NCI-H526 (cell line): ENCODE measurements around the gene SLC2A4RG.
"Not testable (repeated sequence)": the region's sequence is repeated elsewhere in the genome, so short reads cannot be mapped to it uniquely, and the experiment has no call there.

Experiments used
- DNase-seq, 2 experiments: peaks; one replicate each; lab custom pipeline; 2025; lab: John Stamatoyannopoulos, UW

SLC2A4RG gene

GRCh38 chr20:63775096-63775978, 35.8 kb downstream of the SLC2A4RG start:
- peak; percentile 32 to 82 for DNase-seq

DNA sequence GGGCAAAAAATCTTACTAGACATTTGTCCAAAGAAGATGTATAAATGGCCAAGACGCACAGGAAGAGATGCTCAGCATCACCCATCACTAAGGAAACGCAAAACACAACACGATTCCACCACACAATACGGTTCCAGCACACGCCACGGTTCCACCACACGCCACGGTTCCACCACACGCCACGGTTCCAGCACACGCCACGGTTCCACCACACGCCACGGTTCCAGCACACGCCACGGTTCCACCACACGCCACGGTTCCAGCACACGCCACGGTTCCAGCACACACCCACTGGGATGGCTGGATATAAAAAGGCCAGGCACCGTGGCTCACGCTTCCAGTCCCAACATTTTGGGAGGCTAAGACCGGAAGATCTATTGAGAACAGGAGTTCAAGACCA, 37.3 kb downstream of the SLC2A4RG start:
- DNase-seq: not testable (repeated sequence)

DNA sequence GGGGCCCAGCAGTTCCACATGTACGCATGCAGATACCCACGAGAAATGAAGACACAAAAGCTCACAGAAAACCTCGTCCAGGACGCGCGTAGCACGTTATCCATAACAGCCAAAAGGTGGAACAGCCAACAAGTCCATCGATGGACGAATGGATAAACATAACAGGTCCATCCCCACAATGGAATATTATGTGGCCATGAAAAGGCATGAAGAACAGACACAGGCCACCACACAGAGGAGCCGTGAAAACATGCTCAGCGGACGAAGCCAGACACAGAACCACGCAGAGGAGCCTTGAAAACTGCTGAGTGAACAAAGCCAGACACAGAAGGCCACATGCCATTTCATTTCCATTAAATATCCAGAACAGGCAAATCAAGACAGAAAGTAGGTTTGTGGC, 38.0 kb downstream of the SLC2A4RG start:
- DNase-seq: no peak

DNA sequence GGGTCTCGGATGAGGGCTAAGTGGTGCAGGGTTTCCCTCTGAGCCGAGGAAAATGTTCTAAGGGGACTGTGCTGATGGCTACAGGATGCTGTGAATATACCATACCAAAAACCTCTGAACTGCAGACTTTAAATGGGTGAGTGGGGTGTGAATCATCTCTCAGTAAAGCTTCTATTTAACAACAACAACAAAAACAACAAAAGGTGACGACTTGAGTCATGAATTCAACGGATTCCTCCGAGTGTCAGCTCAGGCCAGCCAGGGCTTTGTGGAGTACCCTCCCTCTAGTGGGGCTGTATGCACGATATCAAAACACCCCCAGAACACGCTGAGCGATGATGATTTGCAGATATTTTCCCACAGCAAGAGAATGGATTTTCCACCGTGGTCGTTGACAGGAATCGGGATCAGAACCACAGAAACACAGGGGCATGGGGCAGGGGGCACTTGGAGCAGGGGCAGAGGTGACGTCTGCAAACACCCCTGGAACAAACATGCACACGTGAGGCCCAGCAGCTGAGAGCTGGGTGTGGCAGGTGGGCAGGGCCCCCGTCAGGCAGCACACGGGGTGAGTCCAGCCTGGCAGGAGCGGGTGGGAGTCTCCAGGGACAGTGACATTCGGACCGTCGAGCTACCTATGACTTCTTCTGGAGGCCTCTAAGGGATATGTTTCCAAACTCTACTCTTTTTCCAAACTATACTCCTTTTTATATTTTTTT, 38.6 kb downstream of the SLC2A4RG start:
- no peak for DNase-seq

- DNase-seq: no peak
Measured at GRCh38 chr20:63778857-63779256, 39.3 kb downstream of the SLC2A4RG start.

GRCh38 chr20:63781181-63781580, 41.6 kb downstream of the SLC2A4RG start:
- no peak for DNase-seq

GRCh38 chr20:63782051-63782471, 42.5 kb downstream of the SLC2A4RG start:
- DNase-seq: peak in 1 of 2 experiments; percentile 35

- DNase-seq: no peak
Measured at GRCh38 chr20:63782521-63782971, 43.0 kb downstream of the SLC2A4RG start.

DNA sequence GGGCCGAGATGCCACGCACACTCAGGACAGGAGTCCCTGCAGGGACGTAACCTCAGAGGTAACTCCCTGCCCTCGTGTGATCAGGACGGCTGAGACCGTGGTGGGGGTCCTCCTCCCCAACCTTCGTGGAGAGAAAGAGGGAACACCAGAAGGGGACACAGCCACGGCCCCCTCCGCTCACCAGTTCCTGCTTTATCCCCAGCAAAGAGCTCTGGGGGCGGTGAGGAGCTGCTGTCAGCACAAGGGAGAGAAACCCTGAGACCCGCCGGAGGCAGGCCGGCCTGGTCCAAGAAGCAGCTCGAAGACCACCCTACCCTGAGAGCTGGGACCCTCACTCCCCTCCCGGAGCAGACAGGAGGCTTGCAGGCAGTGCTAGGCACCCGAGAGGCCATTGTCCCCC, 44.4 kb downstream of the SLC2A4RG start:
- DNase-seq: no peak

DNA sequence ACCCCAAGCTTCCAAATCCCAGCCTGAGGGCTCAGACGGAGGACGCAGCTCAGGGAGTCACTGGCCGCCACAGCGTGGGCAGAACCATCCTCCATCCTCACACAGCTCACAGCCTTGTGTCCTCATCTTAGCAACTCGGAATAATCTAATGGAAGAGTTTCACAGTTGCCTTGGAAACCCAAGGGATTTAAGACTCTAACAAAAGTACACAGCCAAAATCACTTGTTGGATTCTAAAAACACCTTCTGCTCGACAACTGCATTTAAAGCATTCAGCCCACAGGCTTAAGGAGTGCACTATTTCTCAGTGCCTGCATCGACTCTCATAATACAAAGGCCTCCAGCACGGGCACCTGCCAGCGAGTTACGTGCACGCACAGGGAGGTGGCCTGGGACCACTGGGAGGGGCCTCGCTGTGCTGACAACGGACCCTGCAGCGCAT, 46.1 kb downstream of the SLC2A4RG start:
- no peak for DNase-seq

- DNase-seq: no peak
Measured at GRCh38 chr20:63787302-63787701, 47.7 kb downstream of the SLC2A4RG start.

DNA sequence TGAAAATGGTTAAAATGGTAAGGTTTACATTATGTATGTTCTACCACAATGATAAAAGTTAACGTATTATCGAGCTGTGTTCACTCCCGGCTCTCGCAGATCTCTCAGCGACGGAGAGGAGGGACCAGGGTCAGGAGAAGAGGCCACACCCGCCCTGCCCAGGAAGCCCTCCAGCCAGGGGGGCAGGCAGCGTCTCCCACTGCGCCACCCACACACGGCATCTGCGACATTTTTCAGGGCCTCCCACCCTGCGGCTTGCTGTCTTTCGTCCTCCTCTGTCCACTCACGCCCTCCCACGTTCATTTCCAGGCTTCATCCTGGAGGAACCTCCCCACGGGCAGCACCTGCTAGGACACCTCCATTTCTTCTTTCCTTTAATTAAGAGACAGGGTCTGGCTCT, 48.2 kb downstream of the SLC2A4RG start:
- no peak for DNase-seq

DNA sequence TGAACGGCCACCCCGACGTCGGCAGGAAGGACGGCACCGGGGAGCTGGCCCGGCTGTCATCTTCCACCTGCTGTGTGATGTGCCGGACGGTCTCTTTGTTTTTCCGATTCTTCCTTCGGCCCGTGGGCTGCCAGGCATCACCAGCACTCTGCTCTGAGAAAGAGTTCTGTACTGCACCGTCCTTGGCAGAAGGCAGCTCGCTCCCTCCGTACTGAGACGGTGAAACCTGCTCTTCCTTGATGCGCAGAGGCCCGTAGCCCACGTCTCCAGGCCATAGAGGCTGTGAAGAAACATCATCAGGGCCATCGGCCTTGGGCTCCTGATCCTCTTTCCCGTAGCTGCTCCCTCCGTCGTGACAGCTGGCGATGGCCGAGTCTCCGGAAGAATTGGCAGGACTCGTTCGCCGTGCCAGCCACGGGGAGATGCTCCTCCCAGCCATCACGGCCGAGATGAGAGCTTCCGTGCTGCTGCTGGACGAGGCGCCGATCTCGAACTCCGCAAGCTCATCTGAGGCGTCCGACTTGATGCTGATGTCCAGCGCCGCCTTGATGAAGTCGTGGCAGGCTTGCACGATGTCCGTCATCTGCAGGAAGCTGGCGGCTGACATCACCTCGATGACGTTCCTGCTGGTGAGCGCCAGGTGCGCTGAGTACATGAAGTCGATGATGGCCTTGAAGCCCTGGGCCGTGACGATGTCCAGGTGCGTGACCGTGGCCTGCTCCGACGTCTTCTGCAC, 50.4 kb downstream of the SLC2A4RG start:
- no peak for DNase-seq

- DNase-seq: no peak
Measured at GRCh38 chr20:63790572-63791168, 51.1 kb downstream of the SLC2A4RG start.

DNA sequence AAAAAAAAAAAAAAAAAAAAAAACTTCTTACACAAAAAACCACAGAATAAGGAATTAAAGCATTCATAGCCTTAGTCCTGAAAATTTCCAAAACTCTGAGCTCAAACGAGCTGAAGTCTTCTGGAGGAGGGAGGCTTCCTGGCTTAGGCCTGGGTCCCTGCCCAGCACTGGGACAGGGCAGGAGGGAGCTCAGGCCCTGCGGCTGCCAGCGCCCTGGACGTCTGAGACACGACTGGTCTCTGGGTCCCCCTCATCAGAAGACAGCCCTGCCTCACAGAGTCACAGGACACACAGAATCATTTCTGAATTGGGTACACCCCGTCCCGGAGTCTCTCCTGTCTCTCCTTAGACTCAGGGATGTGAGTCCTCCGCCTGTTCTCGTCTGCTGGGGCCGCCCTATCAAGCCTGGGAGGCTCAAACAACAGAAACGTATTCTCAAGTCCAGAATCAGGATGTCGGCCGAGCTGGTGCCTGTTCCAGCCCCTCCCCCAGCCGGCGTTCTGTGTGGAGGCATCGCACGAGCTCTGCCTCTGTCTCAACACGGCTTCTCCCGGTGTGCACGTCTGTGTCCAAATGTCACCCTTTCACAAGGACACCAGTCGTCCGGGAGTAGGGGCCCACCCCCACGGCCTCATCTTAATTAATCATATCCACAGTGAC, 52.1 kb downstream of the SLC2A4RG start:
- DNase-seq: no peak

GRCh38 chr20:63792866-63793265, 53.3 kb downstream of the SLC2A4RG start:
- DNase-seq: no peak
